ENCODE data around the gene PCP4L1.
"Not testable (repeated sequence)": the region's sequence is repeated elsewhere in the genome, so short reads cannot be mapped to it uniquely, and the experiment has no call there.

The PCP4L1 gene

GRCh38 chr1:161220002-161220401 lies 38.5 kb upstream of the PCP4L1 start:
- H3K9me3 ChIP-seq (ENCODE audit: control insufficient read depth in 2 of 2, low read length in 2 of 2) = no peaks in the 10 kb centered on the region
- no peak overlapping the region for H3K4me3 ChIP-seq (ENCODE audit: low read length in 2 of 2)
- peaks cover 0 to 3% of the 10 kb centered on the region in 2 donors for H3K4me1 ChIP-seq (ENCODE audit: control insufficient read depth in 2 of 2, insufficient read depth in 2 of 2, low read length in 2 of 2)
- H3K36me3 ChIP-seq (ENCODE audit: control insufficient read depth in 2 of 2, insufficient read depth in 2 of 2, low read length in 2 of 2) = no peaks in the 10 kb centered on the region
- H3K27ac ChIP-seq (ENCODE audit: low read depth in 2 of 2, low read length in 2 of 2) = no peak overlapping the region
- no peak overlapping the region for H3K9ac ChIP-seq (ENCODE audit: low read depth in 1 of 2, low read length in 2 of 2)
- no peaks in the 10 kb centered on the region for H3K27me3 ChIP-seq (ENCODE audit: control insufficient read depth in 2 of 2, insufficient read depth in 2 of 2, low read length in 2 of 2)

DNA sequence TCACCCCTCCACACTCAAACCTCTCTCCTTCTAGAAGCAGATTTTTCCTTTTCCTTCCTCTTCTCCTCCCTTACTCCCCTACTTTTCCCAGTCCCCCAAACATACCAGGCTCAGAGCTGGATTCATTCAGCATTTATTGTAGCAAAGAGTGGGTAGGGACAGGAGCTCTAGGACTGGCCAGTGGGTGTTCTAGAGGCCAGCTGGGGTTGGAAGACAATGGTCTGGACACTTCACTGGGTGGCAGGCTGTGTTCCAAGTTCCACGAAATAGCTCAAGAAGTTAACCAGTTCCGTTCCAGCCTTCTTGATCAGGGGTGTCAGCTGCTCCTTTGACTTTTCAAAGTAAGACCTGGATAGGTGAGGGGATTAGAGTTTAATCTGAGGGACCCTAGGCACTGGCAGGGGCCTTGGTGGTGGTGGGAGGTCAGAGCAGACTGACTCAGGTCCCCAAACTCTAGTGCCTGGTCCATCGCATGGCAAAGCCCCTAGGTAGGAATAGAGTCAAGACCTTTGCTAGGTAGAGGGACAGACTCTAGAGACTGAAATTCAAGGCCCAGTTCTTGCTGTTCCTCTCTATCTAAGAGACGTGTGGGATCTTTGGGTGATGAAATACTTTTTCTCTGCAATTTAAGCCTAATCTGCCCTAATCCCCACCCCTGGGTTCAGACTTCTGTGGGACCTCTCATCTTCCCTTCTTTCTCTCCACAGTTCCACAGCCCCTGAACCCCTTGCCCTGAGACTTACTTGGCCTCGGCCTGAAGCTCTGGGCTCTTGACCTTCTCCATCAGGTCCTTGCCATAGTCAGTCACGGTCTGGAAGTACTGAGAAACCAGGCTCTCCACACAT lies 36.1 kb upstream of the PCP4L1 start:
- Histone ChIP-seq H3K9me3 (ENCODE audit: control insufficient read depth in 2 of 2, low read length in 2 of 2) (no peaks in the 10 kb centered on the region), H3K4me3 (ENCODE audit: low read length in 2 of 2) (no peak overlapping the region), H3K36me3 (ENCODE audit: control insufficient read depth in 2 of 2, insufficient read depth in 2 of 2, low read length in 2 of 2) (no peaks in the 10 kb centered on the region), H3K4me1 (ENCODE audit: control insufficient read depth in 2 of 2, insufficient read depth in 2 of 2, low read length in 2 of 2) (peaks cover 17 to 18% of the 10 kb centered on the region in 2 donors), H3K27me3 (ENCODE audit: control insufficient read depth in 2 of 2, insufficient read depth in 2 of 2, low read length in 2 of 2) (no peaks in the 10 kb centered on the region), H3K9ac (ENCODE audit: low read depth in 1 of 2, low read length in 2 of 2) (no peak overlapping the region), H3K27ac (ENCODE audit: low read depth in 2 of 2, low read length in 2 of 2) (no peak overlapping the region)

- peaks cover 8 to 9% of the 10 kb centered on the region in 2 donors for H3K36me3 ChIP-seq (ENCODE audit: control insufficient read depth in 2 of 2, insufficient read depth in 2 of 2, low read length in 2 of 2)
- H3K27ac ChIP-seq (ENCODE audit: low read depth in 2 of 2, low read length in 2 of 2) = no peak overlapping the region
- no peaks in the 10 kb centered on the region for H3K27me3 ChIP-seq (ENCODE audit: control insufficient read depth in 2 of 2, insufficient read depth in 2 of 2, low read length in 2 of 2)
- H3K9me3 ChIP-seq (ENCODE audit: control insufficient read depth in 2 of 2, low read length in 2 of 2) = no peaks in the 10 kb centered on the region
- H3K9ac ChIP-seq (ENCODE audit: low read depth in 1 of 2, low read length in 2 of 2) = no peak overlapping the region
- H3K4me3 ChIP-seq (ENCODE audit: low read length in 2 of 2) = no peak overlapping the region
- H3K4me1 ChIP-seq (ENCODE audit: control insufficient read depth in 2 of 2, insufficient read depth in 2 of 2, low read length in 2 of 2) = peaks cover 17 to 21% of the 10 kb centered on the region in 2 donors
These were observed 34.5 kb upstream of the PCP4L1 start for GRCh38 chr1:161223805-161224694.

DNA sequence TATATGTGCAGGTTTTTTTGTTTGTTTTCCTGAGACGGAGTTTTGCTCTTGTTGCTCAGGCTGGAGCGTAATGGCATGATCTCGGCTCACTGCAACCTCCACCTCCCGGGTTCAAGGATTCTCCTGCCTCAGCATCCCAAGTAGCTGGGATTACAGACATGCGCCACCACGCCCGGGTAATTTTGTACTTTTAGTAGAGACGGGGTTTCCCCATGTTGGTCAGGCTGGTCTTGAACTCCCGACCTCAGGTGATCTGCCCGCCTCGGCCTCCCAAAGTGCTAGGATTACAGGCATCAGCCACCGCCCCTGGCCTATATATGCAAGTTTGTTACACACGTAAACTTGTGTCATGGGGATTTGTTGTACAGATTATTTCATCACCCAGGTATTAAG lies 33.9 kb upstream of the PCP4L1 start:
- H3K36me3 ChIP-seq (ENCODE audit: control insufficient read depth in 2 of 2, insufficient read depth in 2 of 2, low read length in 2 of 2) = peaks cover 15% of the 10 kb centered on the region in 2 donors
- H3K9ac ChIP-seq (ENCODE audit: low read depth in 1 of 2, low read length in 2 of 2); H3K4me3 ChIP-seq (ENCODE audit: low read length in 2 of 2); H3K9me3 ChIP-seq (ENCODE audit: control insufficient read depth in 2 of 2, low read length in 2 of 2); H3K27me3 ChIP-seq (ENCODE audit: control insufficient read depth in 2 of 2, insufficient read depth in 2 of 2, low read length in 2 of 2); H3K27ac ChIP-seq (ENCODE audit: low read depth in 2 of 2, low read length in 2 of 2): not testable (repeated sequence)
- H3K4me1 ChIP-seq (ENCODE audit: control insufficient read depth in 2 of 2, insufficient read depth in 2 of 2, low read length in 2 of 2) = peaks cover 17 to 21% of the 10 kb centered on the region in 2 donors

GRCh38 chr1:161225178-161225533 lies 33.4 kb upstream of the PCP4L1 start:
- no peaks in the 10 kb centered on the region for H3K27me3 ChIP-seq (ENCODE audit: control insufficient read depth in 2 of 2, insufficient read depth in 2 of 2, low read length in 2 of 2)
- H3K9me3 ChIP-seq (ENCODE audit: control insufficient read depth in 2 of 2, low read length in 2 of 2) = no peaks in the 10 kb centered on the region
- peak overlapping the region in 1 of 2 donors; percentile 7 for H3K9ac ChIP-seq (ENCODE audit: low read depth in 1 of 2, low read length in 2 of 2)
- peak overlapping the region; percentile 53 to 63 for H3K27ac ChIP-seq (ENCODE audit: low read depth in 2 of 2, low read length in 2 of 2)
- peak overlapping the region; percentile 21 to 45 for H3K4me3 ChIP-seq (ENCODE audit: low read length in 2 of 2)
- peaks cover 17 to 21% of the 10 kb centered on the region in 2 donors for H3K4me1 ChIP-seq (ENCODE audit: control insufficient read depth in 2 of 2, insufficient read depth in 2 of 2, low read length in 2 of 2)
- peaks cover 17 to 18% of the 10 kb centered on the region in 2 donors for H3K36me3 ChIP-seq (ENCODE audit: control insufficient read depth in 2 of 2, insufficient read depth in 2 of 2, low read length in 2 of 2)

- no peaks in the 10 kb centered on the region for H3K9me3 ChIP-seq (ENCODE audit: control insufficient read depth in 2 of 2, low read length in 2 of 2)
- H3K27me3 ChIP-seq (ENCODE audit: control insufficient read depth in 2 of 2, insufficient read depth in 2 of 2, low read length in 2 of 2) = no peaks in the 10 kb centered on the region
- H3K9ac ChIP-seq (ENCODE audit: low read depth in 1 of 2, low read length in 2 of 2) = peak within 1 kb of the TSS; percentile 76 to 88
- peak within 1 kb of the TSS; percentile 66 to 68 for H3K27ac ChIP-seq (ENCODE audit: low read depth in 2 of 2, low read length in 2 of 2)
- peak within 1 kb of the TSS; percentile 95 to 98 for H3K4me3 ChIP-seq (ENCODE audit: low read length in 2 of 2)
- peaks cover 17 to 21% of the 10 kb centered on the region in 2 donors for H3K4me1 ChIP-seq (ENCODE audit: control insufficient read depth in 2 of 2, insufficient read depth in 2 of 2, low read length in 2 of 2)
- peaks cover 20 to 22% of the 10 kb centered on the region in 2 donors for H3K36me3 ChIP-seq (ENCODE audit: control insufficient read depth in 2 of 2, insufficient read depth in 2 of 2, low read length in 2 of 2)
These were observed 32.8 kb upstream of the PCP4L1 start, which contains the start of gene TOMM40L for GRCh38 chr1:161225534-161226319. TSS of gene TOMM40L (plus strand) at chr1:161226060. CDS start at chr1:161226490, 430 bp downstream.

GRCh38 chr1:161226320-161226711 lies 32.2 kb upstream of the PCP4L1 start:
- peak overlapping the region; percentile 95 to 98 for H3K4me3 ChIP-seq (ENCODE audit: low read length in 2 of 2)
- no peaks in the 10 kb centered on the region for H3K9me3 ChIP-seq (ENCODE audit: control insufficient read depth in 2 of 2, low read length in 2 of 2)
- no peaks in the 10 kb centered on the region for H3K27me3 ChIP-seq (ENCODE audit: control insufficient read depth in 2 of 2, insufficient read depth in 2 of 2, low read length in 2 of 2)
- H3K9ac ChIP-seq (ENCODE audit: low read depth in 1 of 2, low read length in 2 of 2) = peak overlapping the region; percentile 76 to 88
- peak overlapping the region; percentile 66 to 68 for H3K27ac ChIP-seq (ENCODE audit: low read depth in 2 of 2, low read length in 2 of 2)
- peaks cover 17 to 21% of the 10 kb centered on the region in 2 donors for H3K4me1 ChIP-seq (ENCODE audit: control insufficient read depth in 2 of 2, insufficient read depth in 2 of 2, low read length in 2 of 2)
- H3K36me3 ChIP-seq (ENCODE audit: control insufficient read depth in 2 of 2, insufficient read depth in 2 of 2, low read length in 2 of 2) = peaks cover 20 to 22% of the 10 kb centered on the region in 2 donors

GRCh38 chr1:161226759-161227158 lies 31.8 kb upstream of the PCP4L1 start:
- Histone ChIP-seq H3K27me3 (ENCODE audit: control insufficient read depth in 2 of 2, insufficient read depth in 2 of 2, low read length in 2 of 2) (no peaks in the 10 kb centered on the region), H3K9me3 (ENCODE audit: control insufficient read depth in 2 of 2, low read length in 2 of 2) (no peaks in the 10 kb centered on the region), H3K9ac (ENCODE audit: low read depth in 1 of 2, low read length in 2 of 2) (peak overlapping the region in 1 of 2 donors; percentile 88), H3K36me3 (ENCODE audit: control insufficient read depth in 2 of 2, insufficient read depth in 2 of 2, low read length in 2 of 2) (peaks cover 20 to 22% of the 10 kb centered on the region in 2 donors), H3K27ac (ENCODE audit: low read depth in 2 of 2, low read length in 2 of 2) (no peak overlapping the region), H3K4me1 (ENCODE audit: control insufficient read depth in 2 of 2, insufficient read depth in 2 of 2, low read length in 2 of 2) (peaks cover 17 to 21% of the 10 kb centered on the region in 2 donors), H3K4me3 (ENCODE audit: low read length in 2 of 2) (peak overlapping the region; percentile 95 to 98)

GRCh38 chr1:161227196-161227871 lies 31.2 kb upstream of the PCP4L1 start:
- Histone ChIP-seq H3K9me3 (ENCODE audit: control insufficient read depth in 2 of 2, low read length in 2 of 2) (no peaks in the 10 kb centered on the region), H3K4me1 (ENCODE audit: control insufficient read depth in 2 of 2, insufficient read depth in 2 of 2, low read length in 2 of 2) (peaks cover 17 to 21% of the 10 kb centered on the region in 2 donors), H3K27ac (ENCODE audit: low read depth in 2 of 2, low read length in 2 of 2) (peak overlapping the region; percentile 33 to 38), H3K27me3 (ENCODE audit: control insufficient read depth in 2 of 2, insufficient read depth in 2 of 2, low read length in 2 of 2) (no peaks in the 10 kb centered on the region), H3K4me3 (ENCODE audit: low read length in 2 of 2) (peak overlapping the region; percentile 67 to 95), H3K9ac (ENCODE audit: low read depth in 1 of 2, low read length in 2 of 2) (no peak overlapping the region), H3K36me3 (ENCODE audit: control insufficient read depth in 2 of 2, insufficient read depth in 2 of 2, low read length in 2 of 2) (peaks cover 20 to 22% of the 10 kb centered on the region in 2 donors)

All from mucosa of rectum (tissue), 2 donors.